Occipital lobe (tissue), 2 donors: ENCODE measurements around the gene UBXN6. TPM values are rescaled to one million over a fixed set of nuclear protein-coding genes. Genes with fewer than 3 reads are reported as not detected.

Source experiments
- DNase-seq: peaks from one replicate; lab custom pipeline; 2025; lab: John Stamatoyannopoulos, UW
- total RNA-seq: library from RNA; depleted of rRNA; stranded (reverse); fragments of >200 nt; gene quantifications from one replicate; pipeline ENCODE4 v1.2.3, GENCODE V29; 2014

UBXN6 gene
- total RNA-seq, 1 donor from 2014 or later = 54.7 TPM

DNA sequence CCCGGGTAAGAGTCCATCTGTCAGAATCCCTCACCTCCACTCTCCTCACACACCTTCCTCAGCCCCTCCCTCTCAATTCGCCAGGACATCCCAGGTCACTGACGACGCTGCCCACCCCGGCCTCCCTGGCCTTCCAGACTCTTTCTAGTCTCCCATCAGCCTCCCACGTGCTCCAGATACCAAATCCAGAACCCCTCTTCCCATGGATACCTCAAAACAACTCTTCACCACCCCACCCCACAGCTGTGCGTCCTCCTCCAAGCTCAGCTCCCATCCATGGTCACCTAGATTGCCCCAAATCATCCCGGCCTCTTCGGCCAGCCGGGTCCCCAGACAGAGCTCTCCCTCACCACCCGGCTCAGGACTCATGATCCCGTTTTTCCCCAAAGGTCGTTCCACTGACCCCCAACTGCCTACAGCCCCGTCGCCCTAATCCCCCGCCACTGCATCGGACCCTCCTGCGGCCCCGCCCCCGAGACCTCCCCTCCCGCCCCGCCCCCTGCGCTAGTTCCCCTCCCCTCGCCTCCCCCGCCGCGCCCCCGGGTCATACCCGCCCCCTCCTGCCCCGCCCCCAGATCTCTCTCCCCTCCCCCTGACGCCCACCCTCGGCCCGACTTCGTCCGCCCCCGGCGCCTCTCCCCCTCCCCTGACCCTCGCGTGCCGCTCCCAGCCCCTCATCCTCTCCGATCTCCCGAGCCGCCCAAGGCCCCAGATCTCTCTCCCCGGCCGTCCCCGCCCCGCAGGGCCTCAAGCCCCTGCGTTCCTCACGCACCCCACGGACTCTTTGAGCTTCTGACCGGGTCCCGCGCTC, 546 bp downstream of the UBXN6 start:
- no peak for DNase-seq

DNA sequence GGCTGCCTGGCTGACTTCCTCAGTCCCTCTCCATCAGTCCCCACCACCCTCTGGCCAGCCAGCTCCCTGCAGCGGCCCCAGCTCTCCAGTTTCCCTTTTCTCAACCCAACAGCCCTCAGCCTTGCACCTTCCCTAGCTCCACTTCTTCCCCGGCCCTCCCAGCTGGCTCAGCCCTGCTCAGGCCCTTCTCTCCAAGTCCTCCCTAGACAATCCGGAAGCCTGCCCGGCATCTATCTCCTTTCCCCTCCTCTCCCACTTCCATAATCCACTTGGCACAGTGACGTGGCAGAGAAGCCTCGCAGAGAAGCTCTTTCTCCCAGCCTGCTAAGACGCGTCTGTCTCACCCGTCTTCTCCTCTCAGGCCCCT, 1.1 kb downstream of the UBXN6 start:
- DNase-seq = peak; percentile 33

DNA sequence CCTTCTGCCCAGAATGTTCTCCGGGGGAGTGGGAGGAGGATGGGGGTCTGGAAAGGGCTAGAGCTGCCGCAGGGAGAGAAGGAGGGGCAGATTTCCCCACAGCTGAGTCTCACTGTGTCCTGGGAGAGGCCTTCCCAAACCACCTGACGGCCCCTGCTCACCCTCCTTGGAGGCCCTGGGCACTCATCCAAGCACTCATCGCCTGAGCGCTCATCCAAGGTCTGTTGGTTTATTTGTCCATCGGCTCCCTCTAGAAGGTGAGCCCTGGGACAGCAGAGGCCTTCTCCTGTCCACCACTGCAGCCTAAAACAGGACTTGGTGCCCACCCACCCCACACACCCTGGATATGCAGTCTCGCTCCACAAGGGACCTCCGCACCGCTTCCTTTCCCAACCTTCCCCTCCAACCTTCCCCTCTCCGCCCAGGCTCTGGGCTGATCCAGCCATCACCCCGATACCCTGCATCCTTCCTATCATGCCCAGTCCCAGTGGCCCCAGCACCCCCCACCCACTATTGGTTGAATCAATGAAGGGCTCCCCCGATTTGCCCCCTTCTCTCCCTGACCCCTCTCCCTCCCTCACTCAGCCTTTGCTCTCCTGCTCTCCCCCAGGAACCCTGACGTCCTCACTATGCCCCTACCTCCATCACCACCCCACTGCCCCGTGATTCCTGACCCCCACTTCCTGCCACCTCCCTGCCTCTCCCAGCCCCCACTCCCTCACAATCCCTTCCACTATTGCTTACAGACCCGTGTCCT, 1.7 kb downstream of the UBXN6 start:
- DNase-seq = no peak

DNA sequence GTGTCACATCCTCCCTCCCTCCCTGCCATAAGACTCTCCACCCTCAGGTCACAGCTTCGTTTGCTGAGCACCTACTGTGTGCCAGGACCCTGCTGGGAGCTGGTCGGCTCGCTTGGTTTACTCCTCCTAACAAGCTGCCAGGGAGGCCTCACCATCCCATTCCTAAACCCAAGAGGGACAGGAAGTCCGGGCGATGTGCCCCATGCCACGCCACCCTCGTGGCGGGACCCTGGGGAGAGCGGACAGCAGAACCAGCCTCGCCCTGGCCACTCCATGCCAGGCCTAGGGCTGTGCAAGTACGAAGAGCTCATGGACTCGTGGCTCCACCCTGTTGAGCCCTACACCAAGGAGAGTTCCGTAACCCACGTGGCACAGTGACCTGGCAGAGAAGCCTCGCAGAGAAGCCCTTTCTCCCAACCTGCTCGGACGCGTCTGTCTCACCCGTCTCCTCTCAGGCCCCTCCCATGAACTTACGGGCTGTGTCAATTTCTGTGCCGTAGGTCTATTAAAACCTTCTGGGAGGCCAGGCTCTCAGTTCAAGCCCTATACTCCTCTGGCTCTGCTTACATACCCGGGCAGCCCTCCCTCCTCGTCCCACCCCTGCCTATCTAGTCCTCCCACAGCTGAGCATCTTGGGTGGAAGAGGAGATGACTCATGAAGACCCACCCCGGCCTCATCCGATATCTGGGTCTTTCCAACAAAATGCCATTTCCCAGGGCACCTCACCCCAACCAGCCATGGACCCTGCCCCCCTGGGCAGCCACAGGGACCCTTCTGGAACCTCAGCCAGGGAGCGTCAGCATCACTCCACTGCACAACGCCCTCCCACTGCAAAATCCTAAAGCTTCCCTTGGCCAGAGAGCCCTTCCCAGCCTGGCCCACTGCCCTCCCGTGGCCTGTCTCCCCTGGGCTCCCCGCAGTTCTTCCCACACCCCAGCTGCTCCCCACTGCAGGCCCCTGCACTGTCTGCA, 2.6 kb downstream of the UBXN6 start:
- no peak for DNase-seq

DNA sequence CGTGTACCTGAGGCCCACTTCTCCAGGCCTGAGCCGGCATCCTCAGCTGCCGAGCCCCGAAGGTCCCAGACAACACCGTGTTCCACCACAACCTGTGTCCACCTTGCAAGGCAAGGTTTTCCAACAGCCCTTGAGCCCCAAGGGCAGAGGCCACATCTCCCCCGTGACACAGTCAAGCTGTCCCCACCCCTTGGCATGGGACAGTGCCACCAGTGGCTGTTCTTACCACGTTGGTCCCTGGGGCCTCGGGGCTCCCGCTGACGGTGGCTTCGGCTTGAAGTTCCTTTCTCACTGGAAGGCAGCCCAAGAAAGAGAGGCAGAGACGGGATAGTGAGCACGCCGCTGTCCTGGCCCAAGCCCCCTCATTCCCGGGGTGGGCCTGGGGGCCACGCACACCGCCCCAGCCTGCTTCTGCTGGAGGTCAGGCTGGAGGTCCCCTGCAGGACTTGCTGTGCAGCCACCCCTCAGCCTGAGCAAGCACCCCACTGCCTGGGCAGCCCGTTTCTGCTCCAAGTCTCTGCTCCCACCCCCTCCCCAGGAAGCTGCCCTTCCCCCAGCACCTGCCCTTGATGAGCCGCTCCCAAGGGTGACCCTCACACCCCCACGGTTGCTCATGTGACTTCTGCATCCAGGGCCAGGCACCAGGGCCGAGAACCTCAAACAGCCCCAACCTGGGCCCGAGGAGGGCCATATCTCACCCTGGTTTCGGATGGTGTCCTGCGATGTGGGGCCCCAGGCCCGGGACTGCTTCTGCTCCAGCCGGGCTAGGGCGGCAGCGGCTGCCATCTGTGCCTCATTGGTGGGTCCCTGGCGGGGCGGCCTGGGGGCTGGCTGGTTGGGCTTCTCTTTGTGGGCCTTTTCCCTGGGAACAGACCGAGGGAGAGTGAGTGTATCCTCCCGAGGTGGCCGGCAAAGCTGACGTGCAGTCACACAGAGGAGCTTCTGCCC, 4.1 kb downstream of the UBXN6 start:
- DNase-seq = no peak

DNA sequence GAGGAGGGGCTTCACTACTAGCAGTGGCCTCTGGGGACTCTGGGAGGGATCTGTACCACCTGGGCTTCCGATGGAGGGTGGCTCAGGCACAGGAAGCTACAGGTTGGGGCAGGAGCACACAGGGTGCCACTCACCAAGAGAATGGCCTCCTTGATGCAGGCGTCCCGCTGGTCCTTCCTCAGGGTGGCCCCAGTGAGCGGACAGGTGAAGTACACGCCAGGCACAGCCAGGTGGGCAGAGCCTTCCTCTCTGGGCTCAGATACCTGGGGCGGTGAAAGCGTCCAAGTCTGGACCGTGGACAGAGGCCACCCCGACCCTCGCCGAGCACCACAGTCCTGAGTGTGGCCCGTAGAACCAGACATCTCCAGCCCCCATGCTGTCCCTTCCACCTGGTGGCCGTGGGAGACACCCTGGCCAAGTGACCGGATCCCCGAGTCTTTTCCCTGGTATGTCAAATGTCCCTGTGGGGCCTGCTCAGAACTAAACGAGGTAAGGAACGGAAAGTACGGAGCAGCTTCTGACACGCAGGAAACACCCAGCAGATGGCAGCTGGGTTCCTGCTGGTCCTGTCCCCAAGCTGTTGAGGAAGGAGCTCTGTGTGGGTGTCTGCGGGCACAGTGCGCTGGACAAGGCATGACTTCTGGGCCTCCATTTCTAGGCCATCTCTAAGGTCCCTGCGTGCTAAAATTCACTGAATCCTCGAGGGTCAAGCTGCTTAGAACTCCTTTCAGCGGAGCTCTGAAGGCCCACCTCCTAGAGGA, 5.2 kb downstream of the UBXN6 start:
- no peak for DNase-seq

DNA sequence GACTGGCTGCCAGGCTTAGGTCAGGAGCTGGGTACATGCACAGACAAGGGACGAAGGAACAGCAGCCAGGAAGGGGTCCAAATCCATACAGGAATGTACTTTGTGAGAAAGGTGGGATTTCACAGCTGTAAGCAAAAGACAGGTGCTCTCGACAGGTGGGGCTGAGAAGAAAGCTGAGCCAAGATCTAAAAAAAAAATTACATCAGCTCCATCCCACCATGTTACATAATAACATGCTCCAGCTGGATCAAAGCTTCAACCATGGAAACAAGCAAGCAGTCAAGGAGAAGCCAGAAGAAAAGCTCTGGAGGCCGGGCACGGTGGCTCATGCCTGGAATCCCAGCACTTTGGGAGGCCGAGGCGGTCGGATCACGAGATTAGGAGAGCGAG, 8.0 kb downstream of the UBXN6 start:
- no peak for DNase-seq

DNA sequence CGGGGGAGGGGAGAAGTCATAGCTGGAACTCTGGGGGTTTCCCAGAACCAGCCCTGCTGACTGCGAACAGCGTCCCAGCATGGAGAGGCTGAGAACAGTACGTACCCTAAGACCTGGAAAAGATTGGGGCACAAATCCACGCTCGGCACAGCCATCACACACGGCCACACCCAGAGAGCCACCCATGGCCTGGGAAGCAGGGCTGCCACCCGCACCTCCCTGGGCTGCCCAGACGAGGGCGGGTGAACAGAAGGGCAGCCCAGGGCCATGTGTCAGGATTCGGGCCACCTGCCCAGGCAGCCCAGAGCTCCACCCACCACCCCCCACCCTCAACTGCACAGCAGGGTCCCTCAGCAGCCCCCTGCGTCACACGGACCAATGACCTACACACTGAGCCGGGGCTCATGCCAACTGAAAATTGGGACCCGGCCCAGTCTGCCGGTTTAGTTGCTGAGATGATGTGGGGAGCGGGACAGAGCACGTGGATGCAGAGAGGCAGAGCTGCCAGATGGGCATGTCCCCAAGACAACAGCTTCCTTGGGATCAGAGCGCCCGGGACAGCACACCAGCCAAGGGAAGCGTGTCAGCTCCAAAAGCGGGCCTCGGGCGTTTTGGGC, 8.5 kb downstream of the UBXN6 start:
- DNase-seq = peak; percentile 79

DNA sequence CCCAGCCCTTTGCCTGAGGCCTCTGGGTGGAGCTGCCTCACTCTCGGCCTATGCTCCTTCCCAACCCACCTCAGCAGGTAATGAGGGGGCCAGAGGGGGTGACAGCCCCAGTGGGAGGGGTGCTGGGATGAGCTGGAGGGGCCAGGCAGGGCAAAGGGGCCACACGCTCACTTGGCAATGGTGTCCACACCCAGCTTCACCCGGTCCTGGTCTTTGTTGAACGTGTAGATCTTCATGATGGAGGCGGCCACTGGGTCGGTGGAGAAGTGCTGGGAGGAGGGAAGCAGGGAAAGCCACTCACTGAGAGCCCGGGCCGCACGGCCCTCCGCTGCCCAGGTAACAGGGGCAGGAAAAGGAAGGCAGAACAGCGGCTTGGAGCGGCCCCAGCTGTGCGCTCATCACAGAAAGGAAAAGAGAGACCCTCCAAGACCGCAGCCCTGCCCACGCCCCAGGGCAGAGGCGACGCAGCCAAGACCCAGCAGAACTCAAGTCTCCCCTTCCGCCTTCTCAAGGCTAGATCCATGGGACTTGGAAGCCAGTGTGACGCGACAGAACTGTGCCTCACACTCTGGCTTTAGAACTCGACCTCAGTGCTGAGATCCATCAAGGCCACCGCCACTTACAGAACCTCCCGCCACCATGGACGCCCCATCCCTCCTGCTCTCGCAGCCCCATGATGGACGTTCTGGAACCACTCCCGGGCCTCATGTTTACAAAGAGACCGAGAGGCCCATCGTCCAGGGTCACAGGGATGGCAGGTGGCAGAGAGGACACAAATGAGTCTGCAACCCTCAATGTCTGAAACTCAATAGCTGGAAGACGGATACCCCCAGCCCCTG, 9.2 kb downstream of the UBXN6 start:
- no peak for DNase-seq

DNA sequence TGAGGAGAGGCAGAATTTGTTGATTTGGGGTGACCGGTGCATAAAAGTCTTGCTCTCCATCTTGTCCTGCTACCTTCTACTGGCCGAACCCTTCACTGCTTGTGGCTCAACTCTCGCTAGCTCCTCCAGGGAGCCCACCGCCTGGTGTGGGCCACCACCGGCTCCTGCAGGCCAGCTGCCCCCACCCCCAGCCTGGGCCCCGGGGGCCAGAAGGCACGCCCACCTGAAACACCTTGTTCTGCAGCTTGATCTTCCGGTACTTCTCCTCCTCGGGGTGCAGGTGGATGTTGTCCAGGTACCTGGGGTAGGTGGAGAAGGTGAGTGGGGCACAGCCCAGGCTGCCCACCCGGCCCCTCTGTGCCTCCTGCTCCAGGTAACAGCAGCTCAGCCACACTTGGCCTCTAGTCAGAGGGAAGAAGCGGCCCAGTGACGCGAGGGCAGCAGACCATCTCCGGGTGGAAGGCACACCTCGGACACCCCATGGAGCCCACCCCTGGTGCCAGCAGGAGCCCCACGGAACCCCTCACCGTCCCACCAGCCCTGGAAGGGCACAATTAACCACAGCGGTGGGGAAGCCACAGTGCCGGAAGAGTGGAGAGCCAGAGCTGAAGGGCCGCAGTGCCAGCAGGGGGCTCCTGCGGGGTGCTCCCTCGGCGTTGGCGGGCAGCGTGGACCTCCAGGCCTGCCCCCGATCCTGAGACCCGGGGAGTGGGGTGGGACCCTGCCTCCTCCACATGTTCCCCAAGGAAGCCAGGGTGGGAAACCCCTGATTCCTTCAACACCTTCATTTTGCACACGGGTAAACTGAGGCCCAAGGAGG, 10.1 kb downstream of the UBXN6 start:
- no peak for DNase-seq

DNA sequence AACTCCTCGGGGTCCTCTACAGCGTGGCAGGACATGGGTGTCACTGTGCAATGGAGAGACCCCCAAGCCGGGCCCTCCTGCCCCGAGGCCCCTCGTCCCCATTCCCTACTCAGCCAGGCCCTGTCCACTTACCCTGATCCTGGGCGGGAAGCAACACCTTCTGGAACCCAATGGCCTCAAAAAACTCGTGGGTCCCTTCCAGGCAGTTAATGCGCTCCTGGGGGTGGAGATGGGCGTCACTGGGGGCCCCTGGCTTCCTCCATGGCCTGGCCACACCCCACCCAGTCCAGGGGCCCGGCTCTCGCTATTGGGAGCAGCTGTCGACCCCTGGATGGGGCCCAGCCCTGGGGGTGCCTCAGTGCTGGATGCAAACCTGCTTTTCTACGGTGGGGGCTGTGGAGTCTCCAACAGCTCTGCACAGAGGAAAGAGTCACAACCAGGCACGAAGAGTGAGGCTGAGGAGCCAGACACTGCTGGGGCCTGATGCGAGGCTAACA, 10.8 kb downstream of the UBXN6 start:
- no peak for DNase-seq

DNA sequence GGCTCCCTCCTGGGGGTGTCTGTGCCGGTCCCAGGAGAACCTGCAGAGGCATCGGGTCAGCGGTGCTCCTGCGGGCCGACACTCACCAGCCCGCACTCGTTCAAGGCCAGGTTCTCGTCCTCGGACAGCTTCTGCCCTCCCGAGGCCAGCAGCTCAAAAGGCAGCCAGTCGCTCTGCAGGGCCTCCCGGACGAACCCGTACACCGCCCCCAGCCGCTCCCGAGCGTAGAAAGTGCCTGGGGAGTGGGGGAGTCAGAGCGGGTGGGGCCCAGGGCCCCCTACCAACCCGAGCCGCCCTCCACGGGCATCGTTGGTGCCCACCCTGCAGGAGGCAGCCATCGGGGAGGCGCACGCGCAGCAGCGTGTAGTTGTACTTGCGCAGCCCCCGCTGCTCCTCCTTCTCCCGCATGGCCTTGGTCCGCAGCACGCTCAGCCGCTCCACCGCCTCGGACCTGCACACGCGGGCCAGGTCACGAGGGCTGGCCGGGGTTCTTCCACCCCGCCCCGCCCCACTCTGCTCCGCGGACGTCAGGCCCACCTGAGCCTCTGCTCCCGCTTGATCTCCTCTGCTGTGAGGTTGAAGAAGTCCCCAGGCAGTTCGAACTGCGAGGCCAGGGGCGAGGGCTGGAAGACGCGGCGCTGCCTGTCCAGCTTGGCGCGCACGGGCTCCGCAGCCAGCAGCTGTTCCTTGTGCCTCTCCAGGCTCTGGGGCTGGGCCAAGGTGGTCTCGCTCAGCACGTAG, 11.5 kb downstream of the UBXN6 start:
- DNase-seq = no peak

DNA sequence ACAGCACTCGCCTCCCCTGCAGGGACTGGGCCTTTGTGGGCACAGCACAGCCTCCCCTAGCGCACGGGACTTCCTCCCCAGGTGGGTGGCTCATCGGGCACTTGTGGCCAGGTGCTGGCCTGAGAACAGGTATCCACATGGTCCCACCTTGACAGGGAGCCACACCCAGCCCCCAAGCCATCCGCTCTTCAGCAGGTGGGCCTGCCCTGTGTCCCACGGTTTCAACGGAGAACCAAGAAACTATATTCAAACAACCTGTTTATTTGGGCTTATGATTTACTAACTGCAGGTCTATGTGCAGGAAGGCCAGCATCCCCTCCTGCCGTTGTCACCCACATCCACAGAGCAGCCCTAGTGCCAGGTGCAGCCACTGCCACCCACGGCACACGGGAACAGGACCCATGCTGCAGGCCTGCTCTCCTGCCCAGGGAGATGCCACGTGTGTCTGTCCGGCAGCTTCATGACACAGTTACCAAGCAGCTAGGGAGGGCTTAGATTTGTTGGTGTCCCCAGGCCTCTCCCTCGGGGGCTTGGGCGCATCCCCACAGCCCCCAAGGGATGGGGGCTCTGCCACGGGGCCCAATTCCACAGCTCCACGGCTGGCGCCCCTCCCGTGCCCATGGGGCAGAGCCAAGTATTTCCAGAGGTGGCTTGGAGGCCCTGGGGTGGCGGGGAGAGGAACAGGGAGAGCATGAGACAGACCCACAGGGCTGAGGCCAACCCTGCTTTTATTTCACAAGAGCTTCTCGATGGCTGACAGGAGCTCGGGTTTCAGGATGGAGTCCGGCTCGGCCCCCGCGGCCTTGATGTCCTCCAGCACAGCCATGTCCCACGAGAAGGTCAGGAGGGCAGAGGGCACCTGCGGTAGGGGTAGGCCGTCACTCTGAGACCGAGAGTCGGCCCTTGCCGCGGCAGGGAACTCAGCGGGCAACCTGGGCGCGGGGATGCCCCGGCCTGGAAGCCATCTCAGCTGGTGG, 12.5 kb downstream of the UBXN6 start:
- DNase-seq = no peak

DNA sequence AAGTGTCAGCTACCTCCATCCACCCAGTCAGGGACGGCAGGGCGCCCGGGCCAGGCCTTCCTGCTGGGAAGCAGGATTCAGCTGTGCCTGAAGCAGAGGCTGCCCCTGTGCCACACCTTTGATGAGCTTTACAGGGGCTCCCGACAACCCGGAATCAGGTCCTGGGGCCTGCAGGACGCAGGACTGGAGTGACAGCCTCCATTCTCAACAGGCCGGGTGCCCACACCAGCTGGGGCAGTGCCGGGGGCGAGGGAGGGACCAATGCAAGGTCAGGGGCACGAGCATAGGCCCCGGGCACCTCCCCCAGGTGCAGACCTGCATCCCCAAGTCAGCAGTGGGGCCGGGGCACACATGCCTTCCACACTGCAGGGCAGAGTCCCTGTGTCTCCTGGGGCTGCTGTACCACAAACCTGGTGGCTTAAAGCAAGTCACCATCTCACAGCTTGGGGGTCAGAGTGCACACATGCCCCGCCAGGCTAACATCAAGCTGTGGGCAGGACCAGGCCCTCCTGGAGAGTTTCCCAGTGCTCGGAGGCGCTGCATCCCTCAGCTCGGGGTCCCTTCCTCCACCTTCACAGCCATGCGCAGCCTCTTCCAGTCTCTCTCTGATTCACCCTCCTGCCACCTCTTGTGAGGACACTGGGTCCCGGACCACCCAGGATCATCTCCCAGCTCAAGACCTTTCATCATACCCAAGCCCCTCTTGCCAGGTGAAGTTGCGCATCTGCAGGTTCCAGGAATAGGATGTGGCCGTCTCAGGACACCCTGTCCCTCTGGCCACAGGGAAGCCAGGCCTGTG, 13.4 kb downstream of the UBXN6 start:
- no peak for DNase-seq

DNA sequence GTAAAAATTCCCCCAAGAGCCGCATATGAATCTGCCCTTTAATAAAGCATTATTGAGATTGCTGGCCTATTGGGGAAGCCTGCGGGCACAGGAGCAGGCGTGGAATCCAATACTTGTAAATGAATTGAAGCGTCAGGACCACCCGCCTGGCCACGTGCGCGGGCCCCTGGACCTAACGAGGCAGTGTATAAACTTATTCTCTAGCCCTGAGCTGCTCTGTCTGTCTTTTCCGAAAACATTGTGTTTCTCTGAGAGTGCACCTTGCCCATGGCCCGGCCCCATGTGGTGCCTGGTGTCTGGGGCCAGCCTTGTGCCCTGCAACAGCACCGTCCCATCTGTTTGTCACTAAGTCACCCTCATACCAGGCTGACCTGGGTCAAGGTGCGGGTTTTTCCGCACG, 14.4 kb downstream of the UBXN6 start:
- no peak for DNase-seq
